Keratinocyte (primary cell): Measurements from ENCODE around the gene TMEM109.

ENCODE experiments used
- EZH2 ChIP-seq: IDR thresholded peaks from one replicate; pipeline ENCODE4 v1.6.1; 2012; ENCODE audit warnings: inconsistent platforms, mild to moderate bottlenecking, low read length, moderate library complexity
- TF ChIP-seq, protein P1 (sequence below), 3 experiments: IDR thresholded peaks in 1 of 3; conservative IDR thresholded peaks in 1 of 3; optimal IDR thresholded peaks in 1 of 3; 2 replicates in 2 of 3; 3 replicates in 1 of 3; pipeline versions ENCODE3 to v1.5.1; 2011; ENCODE audit warnings: low read length in 3 of 3, mild to moderate bottlenecking in 3 of 3, moderate library complexity in 2 of 3, control low read depth in 1 of 3, inconsistent platforms in 1 of 3; ENCODE audit not compliant: insufficient read depth in 2 of 3; ENCODE audit errors: extremely low read depth in 1 of 3

DNA sequence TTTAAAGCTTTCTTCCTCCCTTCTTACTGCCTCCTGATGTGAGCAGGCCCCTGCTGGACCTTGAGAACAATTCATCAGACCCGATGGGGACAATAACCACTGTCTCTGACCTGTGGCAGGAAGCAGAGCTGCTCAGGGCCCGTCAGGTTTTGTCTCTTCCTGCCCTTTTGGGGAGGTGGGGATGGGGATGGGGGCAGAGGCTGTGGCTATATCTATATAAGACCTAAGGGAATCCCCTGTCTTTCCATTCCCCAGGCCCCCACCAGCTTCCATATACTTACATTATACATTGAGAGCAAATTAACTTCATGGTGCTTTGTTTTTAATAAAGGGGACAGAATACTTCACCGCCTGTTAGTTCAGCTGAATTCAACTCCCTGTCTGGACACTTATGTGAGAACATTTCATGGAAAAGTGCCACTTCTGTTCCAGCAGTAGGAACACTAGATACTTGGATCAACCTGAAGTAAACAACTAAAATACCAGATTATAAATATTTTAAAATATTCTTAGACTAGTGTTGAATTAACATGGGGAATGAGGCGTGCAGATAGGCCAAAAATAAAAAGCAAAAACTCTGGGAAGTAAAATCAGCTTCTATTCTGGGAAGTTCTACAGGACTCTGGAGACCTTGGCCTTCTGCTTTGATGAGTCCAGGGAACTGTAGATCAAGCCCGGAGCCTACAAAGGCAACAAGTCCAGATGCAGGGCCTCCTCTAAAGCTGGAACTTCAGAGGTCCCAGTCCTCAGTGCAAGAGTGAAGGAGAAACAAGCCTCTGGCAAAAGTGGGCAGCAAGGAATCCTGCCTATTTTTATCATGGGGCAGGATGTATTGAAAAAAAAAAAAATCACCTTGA, 35.5 kb upstream of the TMEM109 start:
- TF ChIP-seq, protein P1, sequence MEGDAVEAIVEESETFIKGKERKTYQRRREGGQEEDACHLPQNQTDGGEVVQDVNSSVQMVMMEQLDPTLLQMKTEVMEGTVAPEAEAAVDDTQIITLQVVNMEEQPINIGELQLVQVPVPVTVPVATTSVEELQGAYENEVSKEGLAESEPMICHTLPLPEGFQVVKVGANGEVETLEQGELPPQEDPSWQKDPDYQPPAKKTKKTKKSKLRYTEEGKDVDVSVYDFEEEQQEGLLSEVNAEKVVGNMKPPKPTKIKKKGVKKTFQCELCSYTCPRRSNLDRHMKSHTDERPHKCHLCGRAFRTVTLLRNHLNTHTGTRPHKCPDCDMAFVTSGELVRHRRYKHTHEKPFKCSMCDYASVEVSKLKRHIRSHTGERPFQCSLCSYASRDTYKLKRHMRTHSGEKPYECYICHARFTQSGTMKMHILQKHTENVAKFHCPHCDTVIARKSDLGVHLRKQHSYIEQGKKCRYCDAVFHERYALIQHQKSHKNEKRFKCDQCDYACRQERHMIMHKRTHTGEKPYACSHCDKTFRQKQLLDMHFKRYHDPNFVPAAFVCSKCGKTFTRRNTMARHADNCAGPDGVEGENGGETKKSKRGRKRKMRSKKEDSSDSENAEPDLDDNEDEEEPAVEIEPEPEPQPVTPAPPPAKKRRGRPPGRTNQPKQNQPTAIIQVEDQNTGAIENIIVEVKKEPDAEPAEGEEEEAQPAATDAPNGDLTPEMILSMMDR (optimal IDR thresholded peaks at IDR 0.05 in 1 of 3, IDR thresholded peaks at IDR 0.05 in 1 of 3, conservative IDR thresholded peaks at IDR 0.05 in 1 of 3; ENCODE audit: extremely low read depth in 1 of 3, insufficient read depth in 2 of 3, low read length in 3 of 3): no peak
- TF ChIP-seq EZH2: no peak
